ACC112 (cell line): ENCODE measurements around the gene FRK.
"Not testable (repeated sequence)": the region's sequence is repeated elsewhere in the genome, so short reads cannot be mapped to it uniquely, and the experiment has no call there.

Source experiments
- H2AFZ ChIP-seq: fragments of 200-600 bp; sonication (generic); one replicate; pipeline ENCODE4 v1.6.0; 2017; ENCODE audit warnings: antibody characterized with exemption, low read length; ENCODE audit not compliant: unreplicated experiment
- H3K27ac ChIP-seq: fragments of 200-600 bp; sonication (generic); 2 replicates; pipeline ENCODE4 v1.5.1; 2014; ENCODE audit warnings: low read depth, mild to moderate bottlenecking, antibody characterized with exemption, low read length, moderate library complexity
- H3K27me3 ChIP-seq: fragments of 200-600 bp; sonication (generic); 2 replicates; pipeline ENCODE4 v1.6.1; 2014; ENCODE audit warnings: mild to moderate bottlenecking, antibody characterized with exemption, low read length, moderate library complexity, mixed read lengths; ENCODE audit not compliant: insufficient read depth
- H3K36me3 ChIP-seq: fragments of 200-600 bp; sonication (generic); 2 replicates; pipeline ENCODE4 v1.6.1; 2016; ENCODE audit warnings: mild to moderate bottlenecking, antibody characterized with exemption, low read length, moderate library complexity, mixed read lengths; ENCODE audit not compliant: insufficient read depth
- H3K4me1 ChIP-seq: fragments of 200-600 bp; sonication (generic); one replicate; pipeline ENCODE4 v1.6.1; 2016; ENCODE audit warnings: low read length, mixed read lengths; ENCODE audit not compliant: insufficient read depth, unreplicated experiment, control insufficient read depth
- H3K4me3 ChIP-seq: fragments of 200-600 bp; sonication (generic); 2 replicates; pipeline ENCODE4 v1.5.1; 2014; ENCODE audit warnings: mild to moderate bottlenecking, low read depth, low read length
- H3K79me2 ChIP-seq: fragments of 200-600 bp; sonication (generic); one replicate; pipeline ENCODE4 v1.6.0; 2016; ENCODE audit warnings: low read length; ENCODE audit not compliant: control insufficient read depth, unreplicated experiment, insufficient read depth

FRK gene

GRCh38 chr6:116055513-116055912 lies 5.2 kb downstream of the FRK start:
- Histone ChIP-seq H3K4me3 (no peak overlapping the region), H3K79me2 (no peaks in the 10 kb centered on the region), H3K36me3 (no peaks in the 10 kb centered on the region)

DNA sequence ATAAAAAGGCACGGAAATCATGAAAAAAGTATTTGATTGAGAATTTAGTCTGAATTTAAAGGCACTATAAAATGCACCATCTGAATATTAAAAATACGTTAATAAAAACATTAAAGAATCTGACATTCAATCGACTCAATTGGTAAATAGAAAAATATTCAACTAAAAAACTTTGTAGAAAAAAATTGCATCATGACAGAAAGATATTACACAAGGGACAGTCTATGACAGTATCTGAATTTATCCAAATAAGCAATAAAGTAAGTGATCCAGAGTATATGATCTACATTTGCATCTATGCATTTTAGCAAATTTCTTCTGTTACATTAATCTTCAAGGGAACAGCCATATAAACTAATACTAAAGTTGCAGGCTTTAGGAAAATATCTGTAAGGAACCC lies 9.4 kb downstream of the FRK start:
- Histone ChIP-seq H3K27me3 (no peaks in the 10 kb centered on the region), H3K27ac (no peak overlapping the region), H3K36me3 (no peaks in the 10 kb centered on the region), H3K4me1 (no peaks in the 10 kb centered on the region), H2AFZ (no peak overlapping the region), H3K79me2 (no peaks in the 10 kb centered on the region), H3K4me3 (no peak overlapping the region)

More at GRCh38 chr6:116055513-116055912, 5.2 kb downstream of the FRK start:
- Histone ChIP-seq H3K27ac (no peak overlapping the region), H3K4me1 (no peaks in the 10 kb centered on the region), H2AFZ (no peak overlapping the region), H3K27me3 (no peaks in the 10 kb centered on the region)

DNA sequence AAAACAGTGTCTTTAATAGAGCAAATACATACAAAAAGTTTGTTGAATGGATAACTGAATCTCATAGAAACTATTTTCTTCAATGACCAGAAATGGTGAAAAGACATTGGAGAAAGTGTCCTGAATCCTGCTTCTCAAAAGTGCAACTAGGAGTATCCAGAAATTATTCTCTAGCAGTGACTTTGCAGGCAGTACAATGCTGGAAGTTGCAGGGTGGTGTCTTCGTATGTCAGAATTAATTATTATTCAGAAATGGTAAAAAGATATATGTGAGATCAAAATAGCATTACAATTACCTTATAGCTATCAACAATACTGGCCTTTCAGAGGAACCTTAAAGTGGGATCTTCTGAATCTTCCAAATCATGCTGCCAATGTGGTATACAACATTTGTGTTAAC lies 10.0 kb downstream of the FRK start:
- no peak overlapping the region for H2AFZ ChIP-seq
- no peaks in the 10 kb centered on the region for H3K36me3 ChIP-seq
- no peaks in the 10 kb centered on the region for H3K27me3 ChIP-seq
- no peaks in the 10 kb centered on the region for H3K4me1 ChIP-seq
- no peaks in the 10 kb centered on the region for H3K79me2 ChIP-seq
- no peak overlapping the region for H3K27ac ChIP-seq
- H3K4me3 ChIP-seq, result no peak overlapping the region

DNA sequence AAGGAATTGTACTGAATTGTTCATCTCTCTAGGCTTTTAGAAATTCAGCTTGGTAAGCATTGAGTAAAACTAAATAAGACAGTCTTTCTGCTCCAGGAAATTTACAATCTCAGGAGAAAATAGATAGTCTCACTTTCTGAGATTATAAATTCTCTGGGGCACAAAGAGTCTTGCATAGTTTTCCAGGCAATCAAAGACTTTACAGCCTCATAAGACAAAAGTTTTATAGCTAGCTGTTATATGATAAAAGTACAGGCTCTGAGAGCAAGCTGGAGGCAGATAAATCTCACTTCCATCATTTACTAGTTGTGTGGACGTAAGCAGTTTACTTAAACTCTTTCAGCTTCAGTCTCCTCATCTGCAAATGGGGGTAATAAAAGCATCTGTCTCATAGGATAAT lies 11.4 kb downstream of the FRK start:
- H3K4me3 ChIP-seq, result no peak overlapping the region
- H3K36me3 ChIP-seq, result no peaks in the 10 kb centered on the region
- no peak overlapping the region for H2AFZ ChIP-seq
- H3K79me2 ChIP-seq, result no peaks in the 10 kb centered on the region
- H3K4me1 ChIP-seq, result no peaks in the 10 kb centered on the region
- H3K27ac ChIP-seq, result no peak overlapping the region
- H3K27me3 ChIP-seq, result no peaks in the 10 kb centered on the region

DNA sequence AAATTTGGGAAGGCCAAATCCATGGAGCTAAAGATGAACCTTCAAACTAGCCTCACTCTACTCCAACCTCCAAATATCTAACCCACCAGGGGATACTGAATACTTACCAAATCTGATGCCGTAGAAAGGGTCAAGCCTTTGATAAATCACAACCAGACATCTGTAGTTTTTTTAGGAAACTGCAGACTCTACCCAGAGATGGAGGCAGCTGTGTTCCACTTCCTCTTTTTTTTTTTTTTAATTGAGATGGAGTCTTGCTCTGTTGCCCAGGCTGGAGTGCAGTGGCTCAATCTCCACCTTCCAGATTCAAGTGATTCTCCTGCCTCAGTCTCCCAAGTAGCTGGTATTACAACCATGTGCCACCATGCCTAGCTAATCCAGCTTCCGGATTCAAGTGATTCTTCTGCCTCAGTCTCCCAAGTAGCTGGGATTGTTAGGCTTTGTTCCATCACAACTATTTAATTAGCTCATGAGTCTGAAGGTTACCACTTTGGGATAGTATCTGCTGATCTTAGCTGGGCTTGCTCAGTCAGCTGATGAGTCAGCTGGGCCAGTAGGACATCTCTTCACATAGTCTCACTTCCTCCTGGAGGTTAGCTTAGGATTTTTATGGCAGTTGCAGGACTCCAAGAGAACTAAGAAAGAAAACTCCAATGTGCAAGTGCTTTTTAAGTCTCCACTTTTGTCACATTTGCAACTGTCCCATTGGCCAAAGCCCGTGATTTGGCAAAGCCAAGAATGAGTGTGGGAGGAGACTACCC lies 13.3 kb downstream of the FRK start:
- Histone ChIP-seq H3K27ac (no peak overlapping the region), H2AFZ (no peak overlapping the region), H3K79me2 (no peaks in the 10 kb centered on the region), H3K27me3 (no peaks in the 10 kb centered on the region), H3K36me3 (no peaks in the 10 kb centered on the region), H3K4me1 (no peaks in the 10 kb centered on the region), H3K4me3 (no peak overlapping the region)

GRCh38 chr6:116046737-116047136 lies 14.0 kb downstream of the FRK start:
- Histone ChIP-seq H3K4me3 (no peak overlapping the region), H3K36me3 (no peaks in the 10 kb centered on the region), H3K27ac (no peak overlapping the region), H2AFZ (no peak overlapping the region), H3K79me2 (no peaks in the 10 kb centered on the region), H3K4me1 (no peaks in the 10 kb centered on the region), H3K27me3 (no peaks in the 10 kb centered on the region)

DNA sequence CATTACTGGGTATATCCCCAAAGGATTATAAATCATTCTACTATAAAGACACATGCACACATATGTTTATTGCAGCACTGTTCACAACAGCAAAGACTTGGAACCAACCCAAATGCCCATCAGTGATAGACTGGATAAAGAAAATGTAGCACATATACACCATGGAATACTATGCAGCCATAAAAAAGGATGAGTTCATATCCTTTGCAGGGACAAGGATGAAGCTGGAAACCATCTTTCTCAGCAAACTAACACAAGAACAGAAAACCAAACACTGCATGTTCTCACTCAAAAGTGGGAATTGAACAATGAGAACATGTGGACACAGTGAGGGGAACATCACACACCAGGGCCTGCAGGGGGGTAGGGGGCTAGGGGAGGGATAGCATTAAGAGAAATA lies 14.4 kb downstream of the FRK start:
- not testable (repeated sequence) for H3K27ac ChIP-seq, H2AFZ ChIP-seq, H3K4me1 ChIP-seq, H3K27me3 ChIP-seq, H3K4me3 ChIP-seq, H3K79me2 ChIP-seq, H3K36me3 ChIP-seq

DNA sequence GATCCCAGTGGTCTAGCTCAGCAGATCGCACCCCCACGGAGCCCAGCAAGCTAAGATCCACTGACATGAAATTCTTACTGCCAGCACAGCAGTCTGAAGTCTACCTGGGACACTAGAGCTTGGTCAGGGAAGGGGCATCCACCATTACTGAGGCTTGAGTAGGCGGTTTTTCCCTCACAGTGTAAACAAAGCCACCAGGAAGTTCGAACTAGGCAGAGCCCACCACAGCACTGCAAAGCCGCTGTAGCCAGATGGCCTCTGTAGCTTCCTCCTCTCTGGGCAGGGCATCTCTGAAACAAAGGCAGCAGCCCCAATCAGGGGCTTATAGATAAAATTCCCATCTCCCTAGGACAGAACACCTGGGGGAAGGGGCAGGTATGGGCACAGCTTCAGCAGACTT lies 18.8 kb downstream of the FRK start:
- H3K4me1 ChIP-seq, result no peaks in the 10 kb centered on the region
- no peaks in the 10 kb centered on the region for H3K79me2 ChIP-seq
- no peak overlapping the region for H3K4me3 ChIP-seq
- H2AFZ ChIP-seq, result no peak overlapping the region
- no peak overlapping the region for H3K27ac ChIP-seq
- H3K27me3 ChIP-seq, result no peaks in the 10 kb centered on the region
- no peaks in the 10 kb centered on the region for H3K36me3 ChIP-seq

DNA sequence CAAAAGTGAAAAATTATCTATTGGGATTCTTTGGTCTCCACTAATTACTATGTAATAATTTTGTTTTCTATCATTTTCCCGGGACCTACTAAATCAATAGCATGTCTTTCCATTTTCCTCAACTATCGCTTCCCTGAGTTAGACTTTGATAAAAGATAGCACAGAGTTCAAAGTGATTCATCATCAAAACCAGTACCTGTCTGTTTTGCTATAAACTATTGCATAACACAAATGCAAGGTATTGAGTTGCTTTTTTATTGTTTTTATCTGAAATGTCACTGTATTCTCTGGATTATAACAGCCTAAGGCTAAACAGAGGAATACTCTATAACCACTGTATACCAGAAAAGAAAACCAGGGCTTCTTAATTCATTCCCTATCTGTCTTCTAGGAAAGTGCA lies 19.7 kb downstream of the FRK start:
- Histone ChIP-seq H3K4me1 (peaks cover 1% of the 10 kb centered on the region), H3K4me3 (no peak overlapping the region), H2AFZ (no peak overlapping the region), H3K36me3 (no peaks in the 10 kb centered on the region), H3K27ac (no peak overlapping the region), H3K79me2 (no peaks in the 10 kb centered on the region), H3K27me3 (no peaks in the 10 kb centered on the region)

- Histone ChIP-seq H3K27ac (no peak overlapping the region), H3K4me1 (peaks cover 9% of the 10 kb centered on the region)
Measured at GRCh38 chr6:116036885-116037284, 23.8 kb downstream of the FRK start.

GRCh38 chr6:116036075-116036773 lies 24.5 kb downstream of the FRK start:
- no peaks in the 10 kb centered on the region for H3K36me3 ChIP-seq
- no peaks in the 10 kb centered on the region for H3K79me2 ChIP-seq
- no peak overlapping the region for H3K4me3 ChIP-seq
- H3K27me3 ChIP-seq, result no peaks in the 10 kb centered on the region
- H3K4me1 ChIP-seq, result peaks cover 9% of the 10 kb centered on the region
- H2AFZ ChIP-seq, result no peak overlapping the region
- H3K27ac ChIP-seq, result no peak overlapping the region

More at GRCh38 chr6:116036885-116037284, 23.8 kb downstream of the FRK start:
- H2AFZ ChIP-seq, result no peak overlapping the region
- H3K27me3 ChIP-seq, result no peaks in the 10 kb centered on the region
- H3K79me2 ChIP-seq, result no peaks in the 10 kb centered on the region
- H3K4me3 ChIP-seq, result no peak overlapping the region
- no peaks in the 10 kb centered on the region for H3K36me3 ChIP-seq
